ENCODE data around the gene ZNF569. TPM values are rescaled to one million over a fixed set of nuclear protein-coding genes. Genes with fewer than 3 reads are reported as not detected.
A peak's percentile ranks its signal among the peaks of the same experiment; 100 is the strongest.
"Not testable (repeated sequence)": the region's sequence is repeated elsewhere in the genome, so short reads cannot be mapped to it uniquely, and the experiment has no call there.

Gene ZNF569
- polyA plus RNA-seq, 5 donors, result 7.3 to 15.7 (median 11.8) TPM

DNA sequence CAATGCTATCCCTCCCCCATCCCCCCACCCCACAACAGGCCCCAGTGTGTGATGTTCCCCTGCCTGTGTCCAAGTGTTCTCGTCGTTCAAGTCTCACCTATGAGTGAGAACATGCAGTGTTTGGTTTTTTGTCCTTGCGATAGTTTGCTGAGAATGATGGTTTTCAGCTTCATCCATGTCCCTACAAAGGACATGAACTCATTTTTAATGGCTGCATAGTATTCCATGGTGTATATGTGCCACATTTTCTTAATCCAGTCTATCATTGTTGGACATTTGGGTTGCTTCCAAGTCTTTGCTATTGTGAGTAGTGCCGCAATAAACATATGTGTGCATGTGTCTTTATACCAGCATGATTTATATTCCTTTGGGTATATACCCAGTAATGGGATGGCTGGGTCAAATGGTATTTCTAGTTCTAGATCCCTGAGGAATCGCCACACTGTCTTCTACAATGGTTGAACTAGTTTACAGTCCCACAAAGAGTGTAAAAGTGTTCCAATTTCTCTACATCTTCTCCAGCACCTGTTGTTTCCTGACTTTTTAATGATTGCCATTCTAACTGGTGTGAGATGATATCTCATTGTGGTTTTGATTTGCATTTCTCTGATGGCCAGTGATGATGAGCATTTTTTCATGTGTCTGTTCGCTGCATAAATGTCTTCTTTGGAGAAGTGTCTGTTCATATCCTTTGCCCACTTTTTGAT, 61.0 kb downstream of the ZNF569 start:
- DNase-seq, result not testable (repeated sequence)

DNA sequence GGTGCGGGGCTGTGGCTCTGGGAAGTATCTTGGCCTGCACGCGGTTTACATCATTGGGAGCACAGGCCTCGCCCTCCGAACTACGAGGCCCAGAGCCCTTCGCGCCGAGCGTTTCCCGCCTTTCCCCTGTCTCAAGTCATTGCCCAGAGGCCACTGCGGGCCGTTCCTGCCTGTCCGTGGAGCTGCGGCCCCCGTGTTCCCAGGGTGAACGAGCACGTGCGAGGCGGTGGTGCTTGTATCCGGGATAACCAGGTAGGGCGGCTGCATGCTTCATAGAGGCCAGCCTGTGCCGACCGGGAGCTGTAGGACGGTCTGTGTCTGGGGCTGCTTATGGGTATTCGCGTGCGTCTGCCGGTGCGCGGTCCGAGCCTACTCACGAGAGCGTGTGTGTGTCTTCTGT, 63.8 kb downstream of the ZNF569 start:
- no peak for DNase-seq

DNA sequence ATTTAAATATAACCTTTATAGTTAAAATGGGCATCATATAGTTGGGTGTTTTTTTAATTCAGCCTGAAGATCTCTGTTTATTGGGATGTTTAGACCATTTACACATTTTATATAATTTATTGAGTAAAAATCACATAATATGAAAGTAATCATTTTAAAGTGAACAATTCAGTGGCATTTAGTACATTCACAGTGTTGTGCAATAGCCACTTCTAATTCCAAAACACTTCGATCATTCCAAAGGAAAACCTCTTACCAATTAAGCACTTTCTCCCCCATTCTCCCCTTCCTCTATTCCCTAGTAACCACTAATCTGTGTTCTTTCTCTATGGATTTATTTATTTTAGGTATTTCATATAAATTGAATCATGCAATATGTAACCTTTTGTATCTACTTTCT, 66.2 kb downstream of the ZNF569 start:
- no peak for DNase-seq

DNA sequence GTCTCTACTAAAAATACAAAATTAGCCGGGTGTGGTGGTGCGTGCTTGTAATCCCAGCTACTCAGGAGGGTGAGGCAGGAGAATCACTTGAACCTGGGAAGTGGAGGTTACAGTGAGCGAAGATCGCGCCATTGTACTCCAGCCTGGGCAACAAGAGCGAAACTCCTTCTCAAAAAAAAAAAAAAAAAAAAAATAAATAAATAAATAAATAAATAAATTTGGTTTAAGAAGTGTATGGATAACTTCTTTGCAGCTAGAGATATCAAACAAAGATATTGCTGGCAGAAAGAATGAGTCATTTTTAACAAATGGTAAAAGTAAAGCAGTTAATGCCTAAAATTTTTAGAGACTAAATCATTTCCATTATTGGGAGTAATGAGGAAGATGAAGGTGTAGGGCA, 75.8 kb downstream of the ZNF569 start:
- DNase-seq, result not testable (repeated sequence)

DNA sequence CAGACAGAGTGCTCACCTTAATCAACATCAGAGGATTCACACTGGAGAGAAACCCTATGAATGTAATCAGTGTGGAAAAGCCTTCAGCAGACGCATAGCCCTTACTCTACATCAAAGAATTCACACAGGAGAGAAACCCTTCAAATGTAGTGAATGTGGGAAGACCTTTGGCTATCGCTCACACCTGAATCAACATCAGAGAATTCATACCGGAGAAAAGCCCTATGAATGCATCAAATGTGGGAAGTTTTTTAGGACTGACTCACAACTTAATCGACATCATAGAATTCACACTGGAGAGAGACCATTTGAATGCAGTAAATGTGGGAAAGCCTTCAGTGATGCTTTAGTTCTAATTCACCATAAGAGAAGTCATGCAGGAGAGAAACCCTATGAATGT, 78.0 kb downstream of the ZNF569 start:
- DNase-seq, result no peak

DNA sequence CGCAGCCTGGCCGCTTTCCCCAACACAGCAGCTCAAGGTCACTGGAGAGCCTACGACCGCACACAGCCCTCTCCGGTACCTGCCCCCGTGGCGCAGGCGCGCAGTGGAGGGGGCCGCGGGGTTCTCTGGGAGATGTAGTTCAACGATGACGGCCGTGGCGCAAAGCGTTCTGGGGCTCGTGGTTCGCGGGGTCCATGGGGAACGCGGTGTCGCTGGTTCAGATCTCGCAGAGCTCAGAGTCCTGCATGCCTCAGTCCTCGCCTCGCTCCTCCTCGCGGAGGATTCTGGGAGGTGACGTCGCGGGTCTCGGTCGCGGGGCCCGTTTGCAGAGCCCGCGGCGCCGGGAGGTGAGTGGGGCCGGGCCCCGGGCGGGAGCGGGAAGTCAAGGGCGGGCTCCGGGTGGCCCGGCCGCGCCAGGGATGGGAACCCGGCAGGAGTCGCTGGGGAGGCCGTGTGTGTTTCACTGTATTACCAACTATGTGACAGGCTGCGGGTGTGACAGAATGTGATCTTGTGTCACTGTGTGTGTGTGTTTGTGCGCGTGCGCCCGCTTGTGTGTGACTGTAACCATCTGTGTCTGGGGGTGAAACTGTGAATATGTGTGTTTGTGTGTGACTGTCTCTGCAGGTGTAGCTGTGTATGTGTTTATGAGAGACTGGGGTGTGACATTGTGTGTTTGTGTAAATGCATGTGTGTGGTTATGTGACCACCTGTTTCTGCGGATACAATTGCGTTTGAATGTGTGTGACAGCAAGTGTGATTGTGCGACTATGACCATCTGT, 96.2 kb downstream of the ZNF569 start, which contains the start of gene ZNF527:
Gene ZNF527 (plus strand): TSS at position 220 of the 782 bp plus-strand sequence. CDS start 3,100 bp downstream, outside the sequence.
- peak; percentile 96 for DNase-seq

DNA sequence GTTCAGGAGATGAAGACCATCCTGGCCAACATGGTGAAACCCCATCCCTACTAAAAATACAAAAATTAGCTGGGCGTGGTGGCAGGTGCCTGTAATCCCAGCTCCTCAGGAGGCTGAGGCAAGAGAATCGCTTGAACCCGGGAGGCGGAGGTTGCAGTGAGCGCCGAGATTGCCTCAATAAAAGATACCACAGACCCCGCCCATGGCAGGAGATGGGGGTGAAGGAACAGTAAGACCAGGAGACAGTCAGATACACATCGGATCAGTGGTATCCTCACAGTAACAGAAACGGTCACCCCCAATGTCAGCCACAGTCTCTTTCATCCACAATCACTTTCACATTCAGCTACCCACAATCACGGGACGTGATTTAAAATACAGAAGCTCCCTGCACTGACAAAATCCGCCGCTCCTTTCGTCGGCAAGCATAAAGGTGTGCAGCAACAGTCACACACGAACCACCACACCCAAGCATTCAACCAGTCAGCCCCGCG, 96.8 kb downstream of the ZNF569 start:
- DNase-seq, result not testable (repeated sequence)

DNA sequence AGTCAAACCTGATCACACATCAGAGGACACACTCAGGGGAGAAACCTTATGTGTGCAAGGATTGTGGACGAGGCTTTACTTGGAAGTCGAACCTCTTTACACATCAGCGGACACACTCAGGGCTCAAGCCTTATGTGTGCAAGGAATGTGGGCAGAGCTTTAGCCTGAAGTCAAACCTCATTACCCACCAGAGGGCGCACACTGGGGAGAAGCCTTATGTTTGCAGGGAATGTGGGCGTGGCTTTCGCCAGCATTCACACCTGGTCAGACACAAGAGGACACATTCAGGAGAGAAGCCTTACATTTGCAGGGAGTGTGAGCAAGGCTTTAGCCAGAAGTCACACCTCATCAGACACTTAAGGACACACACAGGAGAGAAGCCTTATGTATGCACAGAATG, 104.5 kb downstream of the ZNF569 start:
- no peak for DNase-seq

DNA sequence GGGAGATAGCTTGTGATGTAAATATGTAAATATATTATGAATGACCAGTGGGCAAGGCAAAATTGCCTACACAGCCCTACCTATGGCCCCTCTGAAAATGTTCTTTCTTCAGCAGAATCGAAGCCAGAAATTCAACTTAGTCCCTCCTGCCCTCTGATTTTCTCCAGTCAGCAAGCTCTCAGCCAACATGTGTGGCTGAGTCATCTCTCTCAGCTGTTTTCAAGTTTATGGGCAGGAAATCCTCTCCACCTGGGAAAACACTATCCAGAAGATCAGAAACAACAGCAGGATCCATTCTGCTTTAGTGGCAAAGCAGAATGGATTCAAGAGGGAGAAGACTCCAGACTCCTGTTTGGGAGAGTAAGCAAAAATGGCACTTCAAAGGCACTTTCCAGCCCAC, 105.2 kb downstream of the ZNF569 start:
- no peak for DNase-seq

Other genes with a start within 250 kb of the ZNF569 start
- gene ZNF383, start 249.2 kb downstream of the ZNF569 start, polyA plus RNA-seq (ENCODE audit: insufficient read depth in 1 of 5, insufficient read length in 5 of 5, low replicate concordance in 1 of 5), result 10 to 100 TPM in 4 of 5 donors, 1 to 10 TPM in 1; 9.5 to 17.8 (median 16.2) TPM
- gene ZNF527, start 96.3 kb downstream of the ZNF569 start, polyA plus RNA-seq (ENCODE audit: insufficient read depth in 1 of 5, insufficient read length in 5 of 5, low replicate concordance in 1 of 5), result 10 to 100 TPM in 4 of 5 donors, 1 to 10 TPM in 1; 7.1 to 11.5 (median 10.4) TPM
- gene ZNF570, start 1.9 kb upstream of the ZNF569 start, polyA plus RNA-seq (ENCODE audit: insufficient read depth in 1 of 5, insufficient read length in 5 of 5, low replicate concordance in 1 of 5), result 10 to 100 TPM in 2 of 5 donors, 1 to 10 TPM in 3; 6.5 to 12.7 (median 10.0) TPM
- 10 to 100 TPM; 19.5 to 40.2 (median 33.5) TPM for gene ZNF793, start 39.5 kb upstream of the ZNF569 start, polyA plus RNA-seq (ENCODE audit: insufficient read depth in 1 of 5, insufficient read length in 5 of 5, low replicate concordance in 1 of 5)
- gene ZNF571, start 127.3 kb upstream of the ZNF569 start, polyA plus RNA-seq (ENCODE audit: insufficient read depth in 1 of 5, insufficient read length in 5 of 5, low replicate concordance in 1 of 5), result 10 to 100 TPM in 4 of 5 donors, 1 to 10 TPM in 1; 9.1 to 15.6 (median 11.6) TPM
- gene ZNF540, start 127.4 kb upstream of the ZNF569 start, polyA plus RNA-seq (ENCODE audit: insufficient read depth in 1 of 5, insufficient read length in 5 of 5, low replicate concordance in 1 of 5), result 1 to 10 TPM; 4.9 to 7.2 (median 6.9) TPM
- 10 to 100 TPM; 14.2 to 29.2 (median 22.6) TPM for gene ZFP30, start 188.0 kb upstream of the ZNF569 start, polyA plus RNA-seq (ENCODE audit: insufficient read depth in 1 of 5, insufficient read length in 5 of 5, low replicate concordance in 1 of 5)

All from right lung (tissue), 5 donors.